NCI-H82 treated with DMSO at 0.1 percent for 48 hours (cell line): Measurements from ENCODE around the gene GALNT16.
"Not testable (repeated sequence)": the region's sequence is repeated elsewhere in the genome, so short reads cannot be mapped to it uniquely, and the experiment has no call there.

Source experiments
- DNase-seq: peaks from one replicate; lab custom pipeline; 2025; ENCODE audit not compliant: unreplicated experiment; lab: John Stamatoyannopoulos, UW

GALNT16 gene

GRCh38 chr14:69284170-69284569 lies 24.2 kb downstream of the GALNT16 start:
- DNase-seq: no peak

GRCh38 chr14:69285661-69286255 lies 25.8 kb downstream of the GALNT16 start:
- no peak for DNase-seq

GRCh38 chr14:69287098-69288010 lies 27.4 kb downstream of the GALNT16 start:
- no peak for DNase-seq

- DNase-seq: no peak
These were observed 28.2 kb downstream of the GALNT16 start for GRCh38 chr14:69288011-69288771.

GRCh38 chr14:69288956-69289705 lies 29.2 kb downstream of the GALNT16 start:
- no peak for DNase-seq

- no peak for DNase-seq
These were observed 30.0 kb downstream of the GALNT16 start for GRCh38 chr14:69289811-69290520.

GRCh38 chr14:69290881-69291280 lies 30.9 kb downstream of the GALNT16 start:
- DNase-seq: not testable (repeated sequence)

GRCh38 chr14:69291396-69291795 lies 31.4 kb downstream of the GALNT16 start:
- no peak for DNase-seq

- DNase-seq: no peak
These were observed 32.1 kb downstream of the GALNT16 start for GRCh38 chr14:69291891-69292561.

GRCh38 chr14:69298131-69299071 lies 38.4 kb downstream of the GALNT16 start:
- no peak for DNase-seq

- no peak for DNase-seq
These were observed 39.5 kb downstream of the GALNT16 start for GRCh38 chr14:69299286-69300035.

GRCh38 chr14:69300601-69301221 lies 40.8 kb downstream of the GALNT16 start:
- DNase-seq: no peak

GRCh38 chr14:69303086-69303485 lies 43.1 kb downstream of the GALNT16 start:
- no peak for DNase-seq

GRCh38 chr14:69312608-69313007 lies 52.6 kb downstream of the GALNT16 start:
- DNase-seq: no peak

- DNase-seq: no peak
These were observed 53.2 kb downstream of the GALNT16 start for GRCh38 chr14:69313176-69313575.

GRCh38 chr14:69314327-69314726 lies 54.4 kb downstream of the GALNT16 start:
- DNase-seq: no peak

- no peak for DNase-seq
These were observed 55.3 kb downstream of the GALNT16 start for GRCh38 chr14:69315301-69315700.
